RPMI7951 (cell line): ENCODE results near the gene PFDN4. TPM values are rescaled to one million over a fixed set of nuclear protein-coding genes. Genes with fewer than 3 reads are reported as not detected.
A peak's percentile ranks its signal among the peaks of the same experiment; 100 is the strongest.

ENCODE experiments used
- DNase-seq: peaks from one replicate; pipeline ENCODE4 v3.0.0-alpha.2; 2012; ENCODE audit warnings: low read depth
- total RNA-seq: library from RNA; depleted of rRNA; stranded (reverse); fragments of >200 nt; shearing (Covaris generic); gene quantifications from 2 replicates; pipeline ENCODE4 v1.2.3, GENCODE V29; 2014; rRNA removed

Gene PFDN4
- total RNA-seq, 1 experiment from 2014 or later = 262 TPM

GRCh38 chr20:54267483-54268003, 59.7 kb downstream of the PFDN4 start:
- DNase-seq = peak; percentile 74

DNA sequence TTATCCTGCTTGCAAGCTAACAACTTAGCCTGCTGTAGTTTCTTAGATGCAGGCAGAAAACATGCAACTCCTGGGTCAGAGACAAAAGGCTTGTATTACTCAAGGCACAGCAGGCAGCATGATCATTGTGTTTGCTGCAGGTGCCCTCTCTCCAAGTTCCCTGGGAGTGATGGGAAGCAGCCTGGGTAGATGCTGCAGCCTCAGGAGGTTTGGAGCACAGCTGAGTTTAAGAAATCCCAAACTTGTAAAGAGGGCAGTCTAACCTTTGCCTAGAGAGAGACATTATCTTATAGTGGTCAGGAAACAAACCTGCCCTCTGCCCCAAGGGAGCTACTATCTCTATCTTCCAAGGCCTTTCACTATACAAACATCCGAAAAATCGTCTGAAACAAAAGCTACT, 61.1 kb downstream of the PFDN4 start:
- no peak for DNase-seq

Other genes starting within 250 kb of the PFDN4 start
- gene BCAS1, start 137.5 kb upstream of the PFDN4 start, total RNA-seq = under 0.01 TPM in 1 of 2 replicates, not detected in the other
- 1.1 and 1.5 TPM in 2 replicates for gene CYP24A1, start 34.1 kb upstream of the PFDN4 start, total RNA-seq